H54 (cell line): ENCODE measurements around the gene CYP4B1.
"Not testable (repeated sequence)": the region's sequence is repeated elsewhere in the genome, so short reads cannot be mapped to it uniquely, and the experiment has no call there.

Experiments used
- DNase-seq: peaks from one replicate; pipeline ENCODE4 v3.0.0; 2011; ENCODE audit warnings: low spot score, mixed read lengths; ENCODE audit not compliant: insufficient read length
- FAIRE-seq: peaks from 3 replicates; lab custom pipeline; 2011; peaks lifted over from hg19 to GRCh38; lab: Jason Lieb, UNC
- POLR2A ChIP-seq: IDR thresholded peaks from 2 replicates; pipeline ENCODE4 v1.6.1; 2011; ENCODE audit warnings: low read depth, mild to moderate bottlenecking, low read length

Gene CYP4B1

DNA sequence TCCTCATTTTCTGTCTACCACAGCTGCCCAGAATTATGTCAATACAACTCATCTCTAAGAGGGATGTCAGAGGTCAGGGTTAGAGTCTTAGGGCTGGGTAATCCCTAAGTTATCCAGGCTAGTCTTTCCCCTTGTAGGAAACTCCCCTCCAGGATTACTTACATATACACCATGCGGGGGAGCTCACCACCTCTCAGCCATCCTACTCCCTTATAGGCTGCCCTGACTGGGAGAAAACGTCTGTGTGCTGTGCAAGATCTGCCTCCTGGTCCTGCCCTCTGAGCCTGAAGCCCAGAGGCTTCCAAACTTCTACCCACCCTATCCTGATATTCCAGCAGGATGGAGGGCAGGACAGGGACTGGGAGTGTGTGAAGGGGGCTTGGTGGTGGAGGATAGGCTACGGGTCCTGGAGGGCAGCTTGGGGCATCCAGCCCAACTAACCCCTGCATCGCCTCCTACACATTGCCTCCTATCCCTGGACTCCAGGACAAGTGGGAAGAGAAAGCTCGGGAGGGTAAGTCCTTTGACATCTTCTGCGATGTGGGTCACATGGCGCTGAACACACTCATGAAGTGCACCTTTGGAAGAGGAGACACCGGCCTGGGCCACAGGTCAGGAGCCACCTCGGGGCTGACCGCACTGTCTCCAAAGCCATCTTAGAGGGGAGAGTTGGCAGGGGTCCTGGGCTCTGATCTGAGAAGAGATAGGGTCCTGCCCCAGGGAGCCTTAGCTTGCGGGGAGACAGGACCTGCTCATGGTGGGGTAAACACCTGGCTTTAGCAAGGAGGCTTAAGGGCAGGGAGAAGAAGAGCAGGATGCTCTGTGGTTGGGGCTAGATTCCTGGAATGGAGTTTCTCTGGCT lies 14.4 kb downstream of the CYP4B1 start:
- DNase-seq (no peak), FAIRE-seq (no peak)
- TF ChIP-seq POLR2A, result no peak

DNA sequence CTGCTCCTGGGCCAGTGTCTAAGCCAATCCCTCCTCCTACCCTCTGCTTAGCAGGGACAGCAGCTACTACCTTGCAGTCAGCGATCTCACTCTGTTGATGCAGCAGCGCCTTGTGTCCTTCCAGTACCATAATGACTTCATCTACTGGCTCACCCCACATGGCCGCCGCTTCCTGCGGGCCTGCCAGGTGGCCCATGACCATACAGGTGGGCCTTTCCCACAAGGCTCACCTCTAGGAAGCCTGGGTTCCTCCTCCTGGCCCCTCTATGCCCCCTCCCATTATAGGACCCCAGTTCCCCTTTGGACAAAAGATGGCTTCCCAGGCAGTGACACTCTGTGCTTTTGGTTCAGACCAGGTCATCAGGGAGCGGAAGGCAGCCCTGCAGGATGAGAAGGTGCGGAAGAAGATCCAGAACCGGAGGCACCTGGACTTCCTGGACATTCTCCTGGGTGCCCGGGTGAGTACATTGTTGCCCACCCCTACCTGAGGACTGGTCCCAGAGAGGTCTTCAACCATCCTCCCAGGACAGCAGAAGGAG lies 15.1 kb downstream of the CYP4B1 start:
- no peak for TF ChIP-seq POLR2A

DNA sequence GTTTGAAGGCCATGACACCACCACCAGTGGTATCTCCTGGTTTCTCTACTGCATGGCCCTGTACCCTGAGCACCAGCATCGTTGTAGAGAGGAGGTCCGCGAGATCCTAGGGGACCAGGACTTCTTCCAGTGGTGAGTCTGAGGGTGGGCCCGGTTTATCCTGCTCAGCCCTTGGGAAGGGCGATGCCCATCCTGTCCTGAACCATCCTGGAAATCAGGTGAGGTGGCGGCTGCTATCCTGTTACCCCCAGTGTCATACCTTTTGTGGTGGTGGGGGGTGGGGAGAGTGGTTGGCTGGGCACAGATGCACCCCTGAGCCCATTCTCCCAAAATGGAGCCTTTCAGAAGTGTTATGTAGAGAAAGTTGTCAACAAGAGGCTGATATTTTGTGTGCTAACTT lies 16.3 kb downstream of the CYP4B1 start:
- no peak for TF ChIP-seq POLR2A
- DNase-seq (no peak), FAIRE-seq (no peak)

More for the DNA sequence above, 15.1 kb downstream of the CYP4B1 start:
- FAIRE-seq (no peak), DNase-seq (no peak)

DNA sequence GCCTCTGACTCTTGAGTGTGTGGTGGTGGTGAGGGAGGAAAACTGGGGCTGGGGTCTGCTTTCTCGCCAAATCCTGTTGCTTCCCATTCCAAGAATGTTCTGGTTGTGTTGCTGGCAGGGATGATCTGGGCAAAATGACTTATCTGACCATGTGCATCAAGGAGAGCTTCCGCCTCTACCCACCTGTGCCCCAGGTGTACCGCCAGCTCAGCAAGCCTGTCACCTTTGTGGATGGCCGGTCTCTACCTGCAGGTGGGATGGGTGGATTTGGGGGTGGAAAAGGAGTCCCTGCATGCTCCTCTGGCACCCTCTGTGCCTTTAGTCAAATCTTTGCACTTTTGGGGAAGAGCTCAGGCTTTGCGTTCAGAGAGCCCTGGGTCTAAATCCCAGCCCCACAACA lies 18.1 kb downstream of the CYP4B1 start:
- TF ChIP-seq POLR2A, result no peak
- DNase-seq, result no peak
- FAIRE-seq, result no peak

DNA sequence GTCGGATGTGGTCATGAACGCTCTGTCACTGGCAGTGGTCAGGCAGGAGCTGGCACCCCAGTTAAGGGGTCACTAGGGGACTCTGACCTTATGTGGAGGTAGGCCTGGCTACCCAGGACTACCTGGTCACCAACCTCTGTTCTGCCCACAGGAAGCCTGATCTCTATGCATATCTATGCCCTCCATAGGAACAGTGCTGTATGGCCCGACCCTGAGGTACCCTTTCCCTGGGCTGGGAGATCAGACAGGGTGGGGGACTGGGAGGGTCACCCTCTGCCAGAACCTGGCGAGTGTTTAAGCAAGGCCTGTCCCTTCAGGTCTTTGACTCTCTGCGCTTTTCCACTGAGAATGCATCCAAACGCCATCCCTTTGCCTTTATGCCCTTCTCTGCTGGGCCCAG lies 19.0 kb downstream of the CYP4B1 start:
- DNase-seq, result no peak
- no peak for TF ChIP-seq POLR2A
- no peak for FAIRE-seq

DNA sequence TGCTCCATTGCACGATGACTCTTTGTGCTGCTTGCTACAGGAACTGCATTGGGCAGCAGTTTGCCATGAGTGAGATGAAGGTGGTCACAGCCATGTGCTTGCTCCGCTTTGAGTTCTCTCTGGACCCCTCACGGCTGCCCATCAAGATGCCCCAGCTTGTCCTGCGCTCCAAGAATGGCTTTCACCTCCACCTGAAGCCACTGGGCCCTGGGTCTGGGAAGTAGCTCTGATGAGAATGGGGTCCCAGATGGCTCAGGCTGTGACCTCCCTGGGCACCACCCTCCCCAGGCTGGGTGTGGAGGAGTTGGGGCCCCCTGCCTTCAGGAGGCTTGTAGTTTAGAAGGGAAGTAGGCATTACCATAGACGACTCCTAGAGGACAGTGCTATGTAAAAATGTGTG lies 19.7 kb downstream of the CYP4B1 start:
- TF ChIP-seq POLR2A, result no peak
- no peak for DNase-seq
- FAIRE-seq, result no peak

DNA sequence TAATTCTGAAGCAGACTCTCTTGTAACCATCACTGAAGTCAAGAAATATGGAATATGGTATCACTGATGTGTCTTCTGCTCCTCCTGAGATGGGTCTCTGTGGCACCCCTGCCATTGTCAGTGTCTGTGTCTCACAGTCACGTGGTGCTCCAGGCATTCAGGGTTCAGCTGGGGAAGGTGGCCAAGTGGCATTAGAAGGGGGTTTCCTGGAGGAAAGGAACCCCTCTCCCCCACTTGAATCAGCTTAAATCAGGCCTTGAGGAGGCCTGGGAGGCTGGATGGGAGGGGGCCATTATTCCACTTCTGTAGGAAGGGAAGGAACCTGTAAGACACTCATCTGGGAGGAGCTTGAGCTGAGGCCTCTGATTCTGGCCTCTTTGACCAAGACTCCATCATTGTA lies 20.5 kb downstream of the CYP4B1 start:
- FAIRE-seq, result no peak
- TF ChIP-seq POLR2A, result no peak
- no peak for DNase-seq

DNA sequence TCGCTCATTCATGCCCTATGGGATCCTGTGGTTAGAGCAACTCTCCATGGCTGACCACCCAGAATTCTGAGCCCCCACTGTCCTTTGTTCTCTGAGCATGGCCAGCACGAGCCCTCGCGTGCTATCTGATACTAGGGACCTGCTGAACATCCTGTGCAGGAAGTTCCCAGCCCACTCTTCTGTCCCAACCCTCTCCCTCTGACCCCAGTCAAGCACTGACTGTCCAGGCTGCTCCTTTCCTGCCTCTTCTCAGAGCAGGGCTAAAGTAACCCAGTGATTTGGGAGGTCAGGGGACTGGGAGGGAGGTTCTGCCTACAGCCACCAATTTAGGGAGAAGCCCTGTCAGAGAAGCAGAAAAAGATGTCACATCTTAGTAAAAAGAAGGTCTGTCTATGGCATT lies 21.2 kb downstream of the CYP4B1 start:
- no peak for FAIRE-seq
- no peak for DNase-seq
- TF ChIP-seq POLR2A, result no peak

DNA sequence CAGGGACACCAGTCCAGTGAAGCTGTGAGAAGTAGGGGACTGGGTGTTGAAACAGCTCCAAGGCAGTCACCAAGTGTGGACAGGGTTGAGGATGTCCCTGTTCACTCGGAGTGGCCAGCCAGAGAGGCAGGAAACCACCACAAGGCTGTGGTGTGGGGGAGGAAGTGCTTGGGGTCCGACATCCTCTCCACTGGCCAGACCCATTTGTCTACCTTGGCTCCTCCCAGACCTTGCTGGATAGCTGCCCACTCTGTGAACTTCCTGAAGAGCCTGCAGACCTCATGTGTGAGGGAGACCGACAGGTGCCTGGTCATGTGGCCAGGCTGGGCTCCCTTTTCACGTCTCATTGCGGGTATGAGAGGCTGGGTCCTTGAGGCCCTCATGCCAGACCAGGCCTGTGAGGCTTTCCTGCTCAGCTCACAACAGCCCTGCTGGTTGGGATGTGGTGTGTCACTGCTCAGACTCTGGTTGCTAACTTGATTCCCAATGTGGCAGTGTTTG lies 21.8 kb downstream of the CYP4B1 start:
- no peak for TF ChIP-seq POLR2A
- FAIRE-seq (no peak), DNase-seq (no peak)

DNA sequence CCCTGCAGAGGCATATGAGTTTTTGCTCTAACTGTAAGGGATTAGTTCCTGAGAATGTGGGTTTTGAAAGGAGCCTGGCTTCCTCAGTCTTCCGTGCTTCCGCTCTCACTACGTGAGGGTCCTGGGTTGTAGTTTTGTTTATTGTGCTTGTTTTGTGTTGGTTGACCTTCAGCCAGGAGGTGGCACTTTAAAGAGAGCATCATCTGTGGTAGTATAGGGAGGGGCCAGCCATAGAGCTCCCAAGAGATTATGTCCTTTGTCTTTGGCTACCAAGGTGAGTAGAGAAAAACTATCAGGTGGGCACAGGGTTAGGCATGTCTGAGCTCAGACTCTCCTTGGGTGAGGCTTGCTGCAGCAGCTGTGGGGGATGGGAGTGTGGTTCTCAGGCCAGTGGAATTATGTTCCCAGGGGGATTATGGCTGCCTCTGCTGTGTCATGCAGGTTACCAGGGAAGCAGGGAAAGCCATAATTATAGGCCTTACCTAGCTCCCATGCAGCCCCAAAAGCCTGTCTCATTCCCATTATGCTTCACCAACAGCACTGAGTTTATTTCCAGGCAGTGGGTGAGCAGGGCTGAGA lies 23.5 kb downstream of the CYP4B1 start:
- FAIRE-seq (no peak), DNase-seq (no peak)
- no peak for TF ChIP-seq POLR2A

DNA sequence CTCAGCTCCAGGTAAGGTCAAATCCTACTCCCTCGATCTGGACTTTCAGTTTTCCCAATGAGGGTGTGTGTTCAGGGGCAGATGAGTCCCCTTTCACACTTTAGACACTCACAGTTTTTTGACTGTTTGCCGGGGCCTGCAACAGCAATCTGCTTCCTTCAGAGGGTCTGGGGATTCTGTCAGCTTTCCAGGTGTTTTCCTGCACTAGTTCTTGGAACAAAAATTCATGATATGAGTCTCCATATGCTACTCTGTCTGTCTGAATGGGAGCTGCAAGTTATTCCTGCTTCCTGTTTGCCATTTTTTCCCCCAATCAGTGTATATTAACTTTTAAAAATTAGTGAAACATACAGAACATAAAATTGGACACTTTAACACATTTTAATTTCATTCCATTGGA lies 24.3 kb downstream of the CYP4B1 start:
- no peak for FAIRE-seq
- DNase-seq, result no peak
- no peak for TF ChIP-seq POLR2A

DNA sequence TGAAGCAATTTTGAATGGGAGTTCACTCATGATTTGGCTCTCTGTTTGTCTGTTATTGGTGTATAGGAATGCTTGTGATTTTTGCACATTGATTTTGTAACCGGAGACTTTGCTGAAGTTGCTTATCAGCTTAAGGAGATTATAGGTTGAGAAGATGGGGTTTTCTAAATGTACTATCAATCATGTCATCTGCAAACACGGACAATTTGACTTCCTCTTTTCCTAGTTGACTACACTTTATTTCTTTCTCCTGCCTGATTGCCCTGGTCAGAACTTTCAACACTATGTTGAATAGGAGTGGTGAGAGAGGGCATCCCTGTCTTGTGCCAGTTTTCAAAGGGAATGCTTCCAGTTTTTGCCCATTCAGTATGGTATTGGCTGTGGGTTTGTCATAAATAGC lies 28.0 kb downstream of the CYP4B1 start:
- not testable (repeated sequence) for FAIRE-seq, DNase-seq

DNA sequence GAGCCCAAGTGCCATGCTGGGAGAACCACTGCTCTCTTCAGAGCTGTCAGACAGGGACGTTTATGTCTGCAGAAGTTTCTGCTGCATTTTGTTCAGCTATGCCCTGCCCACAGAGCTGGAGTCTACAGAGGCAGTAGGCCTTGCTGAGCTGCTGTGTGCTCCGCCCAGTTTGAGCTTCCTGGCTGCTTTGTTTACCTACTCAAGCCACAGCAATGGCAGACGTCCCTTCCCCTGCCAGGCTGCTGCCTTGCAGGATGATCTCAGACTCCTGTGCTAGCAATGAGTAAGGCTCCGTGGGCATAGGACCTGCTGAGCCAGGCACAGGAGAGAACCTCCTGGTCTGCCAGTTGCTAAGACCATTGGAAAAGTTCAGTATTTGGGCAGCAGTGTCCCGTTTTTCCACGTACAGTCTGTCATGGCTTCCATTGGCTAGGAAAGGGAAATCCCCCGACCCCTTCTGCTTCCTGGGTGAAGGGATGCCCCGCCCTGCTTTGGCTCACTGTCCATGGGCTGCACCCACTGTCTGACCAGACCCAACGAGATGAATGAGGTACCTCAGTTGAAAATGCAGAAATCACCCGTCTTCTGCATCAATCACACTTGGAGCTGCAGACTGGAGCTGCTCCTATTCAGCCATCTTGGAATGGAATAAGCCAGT lies 31.9 kb downstream of the CYP4B1 start:
- no peak for DNase-seq
- TF ChIP-seq POLR2A, result no peak
- no peak for FAIRE-seq

DNA sequence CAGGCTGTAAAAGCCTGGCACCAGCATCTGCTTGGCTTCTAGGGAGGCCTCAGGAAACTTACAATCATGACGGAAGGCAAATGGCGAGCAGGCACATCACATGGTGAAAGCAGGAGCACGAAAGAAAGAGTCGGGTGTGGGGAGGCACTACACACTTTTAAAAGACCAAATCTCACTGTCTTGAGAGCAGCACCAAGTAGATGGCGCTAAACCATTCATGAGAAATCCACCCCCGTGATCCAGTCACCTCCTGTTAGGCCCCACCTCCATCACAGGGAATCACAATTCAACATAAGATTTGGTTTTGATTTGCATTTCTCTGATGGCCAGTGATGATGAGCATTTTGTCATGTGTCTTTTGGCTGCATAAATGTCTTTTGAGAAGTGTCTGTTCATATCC lies 36.6 kb downstream of the CYP4B1 start:
- not testable (repeated sequence) for DNase-seq, FAIRE-seq

DNA sequence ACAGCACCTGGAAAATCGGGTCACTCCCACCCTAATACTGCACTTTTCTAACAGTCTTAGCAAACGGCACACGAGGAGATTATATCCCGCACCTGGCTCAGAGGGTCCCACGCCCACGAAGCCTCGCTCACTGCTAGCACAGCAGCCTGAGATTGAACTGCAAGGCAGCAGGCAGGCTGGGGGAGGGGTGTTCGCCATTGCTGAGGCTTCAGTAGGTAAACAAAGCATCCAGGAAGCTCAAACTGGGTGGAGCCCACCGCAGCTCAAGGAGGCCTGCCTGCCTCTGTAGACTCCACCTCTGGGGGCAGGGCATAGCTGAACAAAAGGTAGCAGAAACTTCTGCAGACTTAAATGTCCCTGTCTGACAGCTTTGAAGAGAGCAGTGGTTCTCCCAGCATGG lies 47.5 kb downstream of the CYP4B1 start:
- FAIRE-seq, DNase-seq: not testable (repeated sequence)

DNA sequence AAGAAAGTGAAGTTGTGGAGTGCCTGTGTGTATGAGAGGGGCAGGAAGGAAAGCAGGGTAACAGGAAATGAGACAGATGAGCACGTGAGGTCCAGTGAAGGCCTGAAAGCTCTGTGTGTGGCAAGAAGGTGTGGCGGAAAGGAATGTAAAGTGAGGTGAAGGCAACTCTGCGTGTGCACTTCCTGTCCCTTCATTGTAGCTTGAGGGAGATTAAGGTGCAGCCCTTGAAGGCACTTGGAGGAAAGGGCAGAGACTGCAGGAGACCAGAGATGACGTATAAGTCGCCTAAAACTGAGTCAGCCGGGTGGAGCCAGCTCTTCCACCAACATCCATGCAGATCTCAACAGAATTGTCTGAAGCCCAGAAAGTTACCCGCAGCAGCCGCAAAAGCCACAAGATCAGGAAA lies 58.8 kb downstream of the CYP4B1 start:
- FAIRE-seq, DNase-seq: not testable (repeated sequence)
